ENCODE data around the gene SDHB.

Gene SDHB

GRCh38 chr1:17002524-17002902 is 51.3 kb downstream of the SDHB start:
- H3K4me3 ChIP-seq (ENCODE audit: low read depth, low read length): no peak overlapping the region
- no peaks in the 10 kb centered on the region for H3K9me3 ChIP-seq (ENCODE audit: severe bottlenecking)
- DNase-seq: no peak
- peaks cover 38% of the 10 kb centered on the region for H3K36me3 ChIP-seq
- no peak overlapping the region for H3K27ac ChIP-seq
- TF ChIP-seq CTCF (IDR thresholded peaks at IDR 0.05; ENCODE audit: low read depth, low read length): no peak
- H3K27me3 ChIP-seq (ENCODE audit: insufficient read depth, low read depth, severe bottlenecking): no peaks in the 10 kb centered on the region

GRCh38 chr1:17001760-17002523 is 51.9 kb downstream of the SDHB start:
- no peak for TF ChIP-seq CTCF (IDR thresholded peaks at IDR 0.05; ENCODE audit: low read depth, low read length)
- Histone ChIP-seq H3K36me3 (peaks cover 38% of the 10 kb centered on the region), H3K4me3 (ENCODE audit: low read depth, low read length) (no peak overlapping the region), H3K27me3 (ENCODE audit: insufficient read depth, low read depth, severe bottlenecking) (no peaks in the 10 kb centered on the region), H3K27ac (no peak overlapping the region), H3K9me3 (ENCODE audit: severe bottlenecking) (no peaks in the 10 kb centered on the region)
- DNase-seq: no peak

GRCh38 chr1:16999863-17000262 is 54.0 kb downstream of the SDHB start:
- no peak overlapping the region for H3K4me3 ChIP-seq (ENCODE audit: low read depth, low read length)
- no peak for DNase-seq
- H3K27ac ChIP-seq: no peak overlapping the region
- H3K9me3 ChIP-seq (ENCODE audit: severe bottlenecking): no peaks in the 10 kb centered on the region
- H3K27me3 ChIP-seq (ENCODE audit: insufficient read depth, low read depth, severe bottlenecking): no peaks in the 10 kb centered on the region
- peaks cover 37% of the 10 kb centered on the region for H3K36me3 ChIP-seq
- TF ChIP-seq CTCF (IDR thresholded peaks at IDR 0.05; ENCODE audit: low read depth, low read length): peak; percentile 41

- no peaks in the 10 kb centered on the region for H3K27me3 ChIP-seq (ENCODE audit: insufficient read depth, low read depth, severe bottlenecking)
- H3K36me3 ChIP-seq: peaks cover 32% of the 10 kb centered on the region
- H3K9me3 ChIP-seq (ENCODE audit: severe bottlenecking): no peaks in the 10 kb centered on the region
- no peak for TF ChIP-seq CTCF (IDR thresholded peaks at IDR 0.05; ENCODE audit: low read depth, low read length)
- DNase-seq: no peak
- H3K4me3 ChIP-seq (ENCODE audit: low read depth, low read length): no peak overlapping the region
- H3K27ac ChIP-seq: no peak overlapping the region
Observed at GRCh38 chr1:16998589-16998988, 55.2 kb downstream of the SDHB start.

GRCh38 chr1:16996845-16997244 is 57.0 kb downstream of the SDHB start:
- Histone ChIP-seq H3K4me3 (ENCODE audit: low read depth, low read length) (no peak overlapping the region), H3K36me3 (peaks cover 26% of the 10 kb centered on the region), H3K9me3 (ENCODE audit: severe bottlenecking) (no peaks in the 10 kb centered on the region), H3K27ac (no peak overlapping the region), H3K27me3 (ENCODE audit: insufficient read depth, low read depth, severe bottlenecking) (no peaks in the 10 kb centered on the region)
- DNase-seq: no peak
- TF ChIP-seq CTCF (IDR thresholded peaks at IDR 0.05; ENCODE audit: low read depth, low read length): no peak

GRCh38 chr1:16993521-16994038 is 60.3 kb downstream of the SDHB start:
- DNase-seq: no peak

More at GRCh38 chr1:16993521-16994038, 60.3 kb downstream of the SDHB start:
- TF ChIP-seq CTCF (IDR thresholded peaks at IDR 0.05; ENCODE audit: low read depth, low read length): no peak
- Histone ChIP-seq H3K27me3 (ENCODE audit: insufficient read depth, low read depth, severe bottlenecking) (no peaks in the 10 kb centered on the region), H3K4me3 (ENCODE audit: low read depth, low read length) (no peak overlapping the region), H3K36me3 (peaks cover 16% of the 10 kb centered on the region), H3K27ac (no peak overlapping the region), H3K9me3 (ENCODE audit: severe bottlenecking) (no peaks in the 10 kb centered on the region)
